Hepatocyte (in vitro differentiated cells): Measurements from ENCODE around the gene KLHL26.

ENCODE experiments used
- CTCF ChIP-seq: fragments of 200-600 bp; sonication (generic); IDR thresholded peaks from 2 replicates; pipeline ENCODE4 v1.5.1; 2016; ENCODE audit warnings: antibody characterized with exemption, mild to moderate bottlenecking; ENCODE audit not compliant: poor library complexity
- EZH2 ChIP-seq: fragments of 200-600 bp; sonication (generic); IDR thresholded peaks from 2 replicates; pipeline ENCODE4 v1.6.1; 2016; ENCODE audit warnings: antibody characterized with exemption, mild to moderate bottlenecking, borderline replicate concordance

GRCh38 chr19:18647371-18647767, 10.5 kb downstream of the KLHL26 start:
- TF ChIP-seq CTCF (no peak), EZH2 (no peak)
